Loucy (cell line): ENCODE measurements around the gene ABCB9.

Source experiments
- CTCF ChIP-seq: fragments of 200-600 bp; sonication (generic); conservative IDR thresholded peaks from 2 replicates; pipeline ENCODE4 v1.5.1; 2014; ENCODE audit warnings: mild to moderate bottlenecking, antibody characterized with exemption, low read length
- EZH2phosphoT487 ChIP-seq: fragments of 200-600 bp; IDR thresholded peaks from 2 replicates; pipeline ENCODE4 v1.6.1; 2018; ENCODE audit warnings: antibody characterized with exemption, mild to moderate bottlenecking, moderate library complexity, borderline replicate concordance

GRCh38 chr12:122943196-122943595 lies 23.1 kb downstream of the ABCB9 start:
- TF ChIP-seq CTCF: no peak
- TF ChIP-seq EZH2phosphoT487: no peak
